WTC11 (cell line): ENCODE data around the gene STARD13. TPM values are rescaled to one million over a fixed set of nuclear protein-coding genes. Genes with fewer than 3 reads are reported as not detected.

Experiments
- ATAC-seq: fragments of 200-7000 bp; cut with Tn5 transposase; 2 replicates; pipeline ENCODE4 v1.10.0; 2021; ENCODE audit warnings: mild to moderate bottlenecking, moderate library complexity
- CTCF ChIA-PET: fragments of 300-600 bp; sonication (Branson Sonifier 250); formaldehyde crosslinking; loops from one replicate; lab custom pipeline; 2021; ENCODE audit warnings: antibody characterized with exemption; lab: Charles Lee
- POLR2A ChIA-PET: fragments of 350-600 bp; sonication (Branson Sonifier 250); formaldehyde crosslinking; loops from one replicate; lab custom pipeline; 2021; ENCODE audit warnings: antibody characterized with exemption; lab: Charles Lee
- DNase-seq: peaks from one replicate; pipeline ENCODE4 v3.0.0; 2021; ENCODE audit warnings: low spot score
- H3K27ac Mint-ChIP-seq: 2 replicates; pipeline ENCODE4 v1.8.0; 2021; ENCODE audit warnings: mixed read lengths
- H3K27me3 Mint-ChIP-seq: 2 replicates; pipeline ENCODE4 v1.8.0; 2021; ENCODE audit warnings: low read depth, mild to moderate bottlenecking, moderate library complexity, mixed read lengths
- H3K36me3 Mint-ChIP-seq: 2 replicates; pipeline ENCODE4 v1.8.0; 2021; ENCODE audit warnings: mixed read lengths
- H3K4me1 Mint-ChIP-seq: 2 replicates; pipeline ENCODE4 v1.8.0; 2022; ENCODE audit warnings: mixed read lengths
- H3K4me3 Mint-ChIP-seq: 2 replicates; pipeline ENCODE4 v1.8.0; 2021; ENCODE audit warnings: mild to moderate bottlenecking, moderate library complexity, mixed read lengths
- H3K9me3 Mint-ChIP-seq: 2 replicates; pipeline ENCODE4 v1.8.0; 2021; ENCODE audit warnings: mixed read lengths
- ATF2 ChIP-seq: sonication (generic); formaldehyde crosslinking; IDR thresholded peaks from 2 replicates; pipeline ENCODE4 v1.8.1; 2022; ENCODE audit warnings: low read depth, missing genetic modification reagents, borderline replicate concordance
- CDX4 ChIP-seq: fragments of 250-450 bp; sonication (Bioruptor Pico); IDR thresholded peaks from 2 replicates; pipeline ENCODE4 v1.9.0; 2021; ENCODE audit warnings: moderate library complexity, mild to moderate bottlenecking, inconsistent platforms, borderline replicate concordance
- FOXK1 ChIP-seq: sonication (generic); formaldehyde crosslinking; IDR thresholded peaks from 2 replicates; pipeline ENCODE4 v1.8.0; 2022; ENCODE audit warnings: mild to moderate bottlenecking, moderate library complexity, missing genetic modification reagents
- NFE2L1 ChIP-seq: sonication (generic); formaldehyde crosslinking; IDR thresholded peaks from 2 replicates; pipeline ENCODE4 v1.8.1; 2023; ENCODE audit warnings: missing genetic modification reagents
- SMAD4 ChIP-seq: sonication (generic); formaldehyde crosslinking; IDR thresholded peaks from 2 replicates; pipeline ENCODE4 v1.8.0; 2022; ENCODE audit warnings: mild to moderate bottlenecking, missing genetic modification reagents
- ZBTB43 ChIP-seq: sonication (generic); formaldehyde crosslinking; IDR thresholded peaks from 2 replicates; pipeline ENCODE4 v1.8.1; 2023; ENCODE audit warnings: mild to moderate bottlenecking, missing genetic modification reagents
- ZNF121 ChIP-seq: sonication (generic); formaldehyde crosslinking; IDR thresholded peaks from 2 replicates; pipeline ENCODE4 v1.8.0; 2023; ENCODE audit warnings: missing genetic modification reagents
- ZNF396 ChIP-seq: fragments of 250-450 bp; sonication (Bioruptor Pico); IDR thresholded peaks from 2 replicates; pipeline ENCODE4 v1.8.0; 2021; ENCODE audit warnings: mild to moderate bottlenecking, moderate library complexity, borderline replicate concordance
- total RNA-seq: library from RNA; stranded (reverse); gene quantifications from 3 replicates; pipeline ENCODE4 v1.2.3, GENCODE V29; 2021
- TF ChIP-seq, protein P1 (sequence below): sonication (generic); formaldehyde crosslinking; IDR thresholded peaks from 2 replicates; pipeline ENCODE4 v1.8.1; 2023; ENCODE audit warnings: mild to moderate bottlenecking, missing genetic modification reagents
- TF ChIP-seq, protein P2 (sequence below): sonication (generic); formaldehyde crosslinking; IDR thresholded peaks from 2 replicates; pipeline ENCODE4 v1.8.0; 2022; ENCODE audit warnings: mild to moderate bottlenecking, missing genetic modification reagents
- TF ChIP-seq, protein P3 (sequence below): fragments of 250-450 bp; sonication (Bioruptor Pico); IDR thresholded peaks from 2 replicates; pipeline ENCODE4 v1.9.0; 2021; ENCODE audit warnings: mild to moderate bottlenecking, borderline replicate concordance
- TF ChIP-seq, protein P4 (sequence below): sonication (generic); formaldehyde crosslinking; IDR thresholded peaks from 2 replicates; pipeline ENCODE4 v1.8.0; 2023; ENCODE audit warnings: missing genetic modification reagents
- TF ChIP-seq, protein P5 (sequence below): sonication (generic); formaldehyde crosslinking; IDR thresholded peaks from 2 replicates; pipeline ENCODE4 v1.8.0; 2022; ENCODE audit warnings: mild to moderate bottlenecking, missing genetic modification reagents

STARD13 gene
- total RNA-seq, 1 experiment from 2014 or later, result 4.4 TPM

DNA sequence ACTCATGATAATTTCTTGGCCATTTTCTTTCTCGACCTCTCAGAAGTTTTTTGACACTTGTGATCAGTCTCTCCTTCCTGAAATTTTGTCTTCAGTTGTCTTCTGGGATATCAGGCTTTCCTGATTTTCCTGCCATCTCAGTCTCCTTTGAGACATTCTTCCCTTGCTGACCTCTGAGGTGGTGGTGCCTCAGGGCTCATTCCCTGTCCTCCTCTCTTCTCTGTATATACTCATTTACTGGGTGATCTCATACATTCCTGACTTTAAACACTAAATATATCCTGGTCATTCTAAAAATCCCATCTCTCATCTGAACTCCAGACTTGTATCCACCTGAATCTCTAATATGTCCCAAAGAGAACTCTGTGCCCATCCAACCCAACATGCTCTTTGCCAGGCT lies 31.3 kb upstream of the STARD13 start (continued):
- TF ChIP-seq, protein P1, sequence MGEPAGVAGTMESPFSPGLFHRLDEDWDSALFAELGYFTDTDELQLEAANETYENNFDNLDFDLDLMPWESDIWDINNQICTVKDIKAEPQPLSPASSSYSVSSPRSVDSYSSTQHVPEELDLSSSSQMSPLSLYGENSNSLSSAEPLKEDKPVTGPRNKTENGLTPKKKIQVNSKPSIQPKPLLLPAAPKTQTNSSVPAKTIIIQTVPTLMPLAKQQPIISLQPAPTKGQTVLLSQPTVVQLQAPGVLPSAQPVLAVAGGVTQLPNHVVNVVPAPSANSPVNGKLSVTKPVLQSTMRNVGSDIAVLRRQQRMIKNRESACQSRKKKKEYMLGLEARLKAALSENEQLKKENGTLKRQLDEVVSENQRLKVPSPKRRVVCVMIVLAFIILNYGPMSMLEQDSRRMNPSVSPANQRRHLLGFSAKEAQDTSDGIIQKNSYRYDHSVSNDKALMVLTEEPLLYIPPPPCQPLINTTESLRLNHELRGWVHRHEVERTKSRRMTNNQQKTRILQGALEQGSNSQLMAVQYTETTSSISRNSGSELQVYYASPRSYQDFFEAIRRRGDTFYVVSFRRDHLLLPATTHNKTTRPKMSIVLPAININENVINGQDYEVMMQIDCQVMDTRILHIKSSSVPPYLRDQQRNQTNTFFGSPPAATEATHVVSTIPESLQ (CRISPR knock-in tag), result no peak
- TF ChIP-seq ZNF396 (CRISPR knock-in tag) (no peak), ATF2 (CRISPR knock-in tag) (no peak)

DNA sequence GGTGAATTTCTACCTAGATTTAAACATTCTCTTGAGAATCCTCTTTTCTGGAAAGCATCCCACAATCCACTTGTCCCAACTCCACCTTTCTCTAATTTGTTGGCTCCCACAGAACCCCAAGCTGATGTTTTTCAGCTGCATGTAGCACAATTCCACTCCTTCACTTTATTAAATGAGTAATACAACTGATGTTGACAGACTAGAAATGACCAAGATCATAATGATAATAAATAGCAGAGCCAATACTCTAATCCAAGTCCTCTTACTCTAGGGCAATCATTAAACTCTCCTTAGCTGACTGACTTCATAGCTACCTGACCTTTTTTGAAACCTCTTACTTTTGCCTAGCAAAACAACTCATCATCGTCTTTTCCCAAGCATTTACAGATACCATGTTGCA lies 27.9 kb upstream of the STARD13 start:
- Mint-ChIP-seq H3K27ac (no peak overlapping the region), H3K4me1 (peaks cover 8% of the 10 kb centered on the region; the same call in 1 of the 2 replicates), H3K27me3 (no peaks in the 10 kb centered on the region), H3K4me3 (no peak overlapping the region), H3K36me3 (no peaks in the 10 kb centered on the region), H3K9me3 (peaks cover 6% of the 10 kb centered on the region; the same call in 1 of the 2 replicates)
- ChIA-PET POLR2A (no interaction called here), CTCF (no interaction called here)
- no peak for ATAC-seq
- TF ChIP-seq FOXK1 (CRISPR knock-in tag) (no peak), NFE2L1 (CRISPR knock-in tag) (no peak), ZNF121 (CRISPR knock-in tag) (no peak), SMAD4 (CRISPR knock-in tag) (no peak), ZBTB43 (CRISPR knock-in tag) (no peak), ZNF396 (CRISPR knock-in tag) (no peak), CDX4 (CRISPR knock-in tag) (no peak)
- TF ChIP-seq, protein P2, sequence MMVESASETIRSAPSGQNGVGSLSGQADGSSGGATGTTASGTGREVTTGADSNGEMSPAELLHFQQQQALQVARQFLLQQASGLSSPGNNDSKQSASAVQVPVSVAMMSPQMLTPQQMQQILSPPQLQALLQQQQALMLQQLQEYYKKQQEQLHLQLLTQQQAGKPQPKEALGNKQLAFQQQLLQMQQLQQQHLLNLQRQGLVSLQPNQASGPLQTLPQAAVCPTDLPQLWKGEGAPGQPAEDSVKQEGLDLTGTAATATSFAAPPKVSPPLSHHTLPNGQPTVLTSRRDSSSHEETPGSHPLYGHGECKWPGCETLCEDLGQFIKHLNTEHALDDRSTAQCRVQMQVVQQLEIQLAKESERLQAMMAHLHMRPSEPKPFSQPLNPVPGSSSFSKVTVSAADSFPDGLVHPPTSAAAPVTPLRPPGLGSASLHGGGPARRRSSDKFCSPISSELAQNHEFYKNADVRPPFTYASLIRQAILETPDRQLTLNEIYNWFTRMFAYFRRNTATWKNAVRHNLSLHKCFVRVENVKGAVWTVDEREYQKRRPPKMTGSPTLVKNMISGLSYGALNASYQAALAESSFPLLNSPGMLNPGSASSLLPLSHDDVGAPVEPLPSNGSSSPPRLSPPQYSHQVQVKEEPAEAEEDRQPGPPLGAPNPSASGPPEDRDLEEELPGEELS (CRISPR knock-in tag), result no peak
- TF ChIP-seq, protein P3, sequence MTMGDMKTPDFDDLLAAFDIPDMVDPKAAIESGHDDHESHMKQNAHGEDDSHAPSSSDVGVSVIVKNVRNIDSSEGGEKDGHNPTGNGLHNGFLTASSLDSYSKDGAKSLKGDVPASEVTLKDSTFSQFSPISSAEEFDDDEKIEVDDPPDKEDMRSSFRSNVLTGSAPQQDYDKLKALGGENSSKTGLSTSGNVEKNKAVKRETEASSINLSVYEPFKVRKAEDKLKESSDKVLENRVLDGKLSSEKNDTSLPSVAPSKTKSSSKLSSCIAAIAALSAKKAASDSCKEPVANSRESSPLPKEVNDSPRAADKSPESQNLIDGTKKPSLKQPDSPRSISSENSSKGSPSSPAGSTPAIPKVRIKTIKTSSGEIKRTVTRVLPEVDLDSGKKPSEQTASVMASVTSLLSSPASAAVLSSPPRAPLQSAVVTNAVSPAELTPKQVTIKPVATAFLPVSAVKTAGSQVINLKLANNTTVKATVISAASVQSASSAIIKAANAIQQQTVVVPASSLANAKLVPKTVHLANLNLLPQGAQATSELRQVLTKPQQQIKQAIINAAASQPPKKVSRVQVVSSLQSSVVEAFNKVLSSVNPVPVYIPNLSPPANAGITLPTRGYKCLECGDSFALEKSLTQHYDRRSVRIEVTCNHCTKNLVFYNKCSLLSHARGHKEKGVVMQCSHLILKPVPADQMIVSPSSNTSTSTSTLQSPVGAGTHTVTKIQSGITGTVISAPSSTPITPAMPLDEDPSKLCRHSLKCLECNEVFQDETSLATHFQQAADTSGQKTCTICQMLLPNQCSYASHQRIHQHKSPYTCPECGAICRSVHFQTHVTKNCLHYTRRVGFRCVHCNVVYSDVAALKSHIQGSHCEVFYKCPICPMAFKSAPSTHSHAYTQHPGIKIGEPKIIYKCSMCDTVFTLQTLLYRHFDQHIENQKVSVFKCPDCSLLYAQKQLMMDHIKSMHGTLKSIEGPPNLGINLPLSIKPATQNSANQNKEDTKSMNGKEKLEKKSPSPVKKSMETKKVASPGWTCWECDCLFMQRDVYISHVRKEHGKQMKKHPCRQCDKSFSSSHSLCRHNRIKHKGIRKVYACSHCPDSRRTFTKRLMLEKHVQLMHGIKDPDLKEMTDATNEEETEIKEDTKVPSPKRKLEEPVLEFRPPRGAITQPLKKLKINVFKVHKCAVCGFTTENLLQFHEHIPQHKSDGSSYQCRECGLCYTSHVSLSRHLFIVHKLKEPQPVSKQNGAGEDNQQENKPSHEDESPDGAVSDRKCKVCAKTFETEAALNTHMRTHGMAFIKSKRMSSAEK (CRISPR knock-in tag), result no peak
- TF ChIP-seq, protein P4, sequence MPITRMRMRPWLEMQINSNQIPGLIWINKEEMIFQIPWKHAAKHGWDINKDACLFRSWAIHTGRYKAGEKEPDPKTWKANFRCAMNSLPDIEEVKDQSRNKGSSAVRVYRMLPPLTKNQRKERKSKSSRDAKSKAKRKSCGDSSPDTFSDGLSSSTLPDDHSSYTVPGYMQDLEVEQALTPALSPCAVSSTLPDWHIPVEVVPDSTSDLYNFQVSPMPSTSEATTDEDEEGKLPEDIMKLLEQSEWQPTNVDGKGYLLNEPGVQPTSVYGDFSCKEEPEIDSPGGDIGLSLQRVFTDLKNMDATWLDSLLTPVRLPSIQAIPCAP, result no peak
- TF ChIP-seq, protein P5, sequence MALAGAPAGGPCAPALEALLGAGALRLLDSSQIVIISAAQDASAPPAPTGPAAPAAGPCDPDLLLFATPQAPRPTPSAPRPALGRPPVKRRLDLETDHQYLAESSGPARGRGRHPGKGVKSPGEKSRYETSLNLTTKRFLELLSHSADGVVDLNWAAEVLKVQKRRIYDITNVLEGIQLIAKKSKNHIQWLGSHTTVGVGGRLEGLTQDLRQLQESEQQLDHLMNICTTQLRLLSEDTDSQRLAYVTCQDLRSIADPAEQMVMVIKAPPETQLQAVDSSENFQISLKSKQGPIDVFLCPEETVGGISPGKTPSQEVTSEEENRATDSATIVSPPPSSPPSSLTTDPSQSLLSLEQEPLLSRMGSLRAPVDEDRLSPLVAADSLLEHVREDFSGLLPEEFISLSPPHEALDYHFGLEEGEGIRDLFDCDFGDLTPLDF (CRISPR knock-in tag), result no peak
- no peak for DNase-seq
